ENCODE results near the gene GSC.
"Not testable (repeated sequence)": the region's sequence is repeated elsewhere in the genome, so short reads cannot be mapped to it uniquely, and the experiment has no call there.

Gene GSC

GRCh38 chr14:94771906-94772490 lies 2.1 kb upstream of the GSC start:
- no peak for DNase-seq (ENCODE audit: low read depth, low spot score)

- DNase-seq (ENCODE audit: low read depth, low spot score), result no peak
These were observed 1.4 kb upstream of the GSC start for GRCh38 chr14:94771158-94771905.

GRCh38 chr14:94770815-94771157 lies 873 bp upstream of the GSC start:
- DNase-seq (ENCODE audit: low read depth, low spot score), result no peak

GRCh38 chr14:94770251-94770749 lies 387 bp upstream of the GSC start:
- no peak for DNase-seq (ENCODE audit: low read depth, low spot score)

- no peak for DNase-seq (ENCODE audit: low read depth, low spot score)
These were observed 1.2 kb downstream of the GSC start for GRCh38 chr14:94768521-94769390.

GRCh38 chr14:94768141-94768520 lies 1.8 kb downstream of the GSC start:
- DNase-seq (ENCODE audit: low read depth, low spot score), result no peak

GRCh38 chr14:94767321-94767878 lies 2.5 kb downstream of the GSC start:
- no peak for DNase-seq (ENCODE audit: low read depth, low spot score)

GRCh38 chr14:94764573-94764972 lies 5.3 kb downstream of the GSC start:
- no peak for DNase-seq (ENCODE audit: low read depth, low spot score)

- DNase-seq (ENCODE audit: low read depth, low spot score), result no peak
These were observed 7.5 kb downstream of the GSC start for GRCh38 chr14:94762431-94762830.

GRCh38 chr14:94761997-94762377 lies 7.9 kb downstream of the GSC start:
- DNase-seq (ENCODE audit: low read depth, low spot score), result no peak

GRCh38 chr14:94761348-94761996 lies 8.4 kb downstream of the GSC start:
- DNase-seq (ENCODE audit: low read depth, low spot score), result no peak

GRCh38 chr14:94756310-94756882 lies 13.5 kb downstream of the GSC start:
- DNase-seq (ENCODE audit: low read depth, low spot score), result no peak

GRCh38 chr14:94754391-94754942 lies 15.4 kb downstream of the GSC start:
- DNase-seq (ENCODE audit: low read depth, low spot score), result no peak

GRCh38 chr14:94752591-94753436 lies 17.1 kb downstream of the GSC start:
- no peak for DNase-seq (ENCODE audit: low read depth, low spot score)

- no peak for DNase-seq (ENCODE audit: low read depth, low spot score)
These were observed 18.0 kb downstream of the GSC start for GRCh38 chr14:94751956-94752355.

- no peak for DNase-seq (ENCODE audit: low read depth, low spot score)
These were observed 18.6 kb downstream of the GSC start for GRCh38 chr14:94751321-94751720.

- DNase-seq (ENCODE audit: low read depth, low spot score), result no peak
These were observed 19.5 kb downstream of the GSC start for GRCh38 chr14:94750371-94750770.

- no peak for DNase-seq (ENCODE audit: low read depth, low spot score)
These were observed 21.1 kb downstream of the GSC start for GRCh38 chr14:94748667-94749347.

- no peak for DNase-seq (ENCODE audit: low read depth, low spot score)
These were observed 22.2 kb downstream of the GSC start for GRCh38 chr14:94747739-94748138.

- not testable (repeated sequence) for DNase-seq (ENCODE audit: low read depth, low spot score)
These were observed 22.8 kb downstream of the GSC start for GRCh38 chr14:94747153-94747552.

All from brain pericyte (primary cell).